NT2/D1 (cell line): ENCODE results near the gene ARMH2.
"Not testable (repeated sequence)": the region's sequence is repeated elsewhere in the genome, so short reads cannot be mapped to it uniquely, and the experiment has no call there.

Source experiments
- DNase-seq: peaks from one replicate; pipeline ENCODE4 v3.0.0-alpha.2; 2011; ENCODE audit warnings: low read depth, low spot score
- H3K27me3 ChIP-seq: 2 replicates; pipeline ENCODE4 v1.6.0; 2011; ENCODE audit warnings: mild to moderate bottlenecking; ENCODE audit not compliant: insufficient read length, insufficient read depth
- H3K36me3 ChIP-seq: 2 replicates; pipeline ENCODE4 v1.6.1; 2011; ENCODE audit warnings: mild to moderate bottlenecking, low read length, mixed read lengths; ENCODE audit not compliant: insufficient read depth, insufficient read length
- H3K4me1 ChIP-seq: 2 replicates; pipeline ENCODE4 v1.5.1; 2011; ENCODE audit not compliant: insufficient read depth, insufficient read length
- H3K4me3 ChIP-seq: 2 replicates; pipeline ENCODE4 v1.5.1; 2011; ENCODE audit warnings: low read depth; ENCODE audit not compliant: insufficient read length
- H3K9ac ChIP-seq: 2 replicates; pipeline ENCODE4 v1.6.0; 2011; ENCODE audit warnings: low read depth; ENCODE audit not compliant: insufficient read length
- H3K9me3 ChIP-seq: 2 replicates; pipeline ENCODE4 v1.5.1; 2011; ENCODE audit warnings: mild to moderate bottlenecking, low read length; ENCODE audit not compliant: insufficient read depth
- SUZ12 ChIP-seq: IDR thresholded peaks from 2 replicates; pipeline ENCODE4 v1.6.1; 2011; ENCODE audit not compliant: insufficient read length, insufficient read depth; ENCODE audit errors: extremely low read depth
- YY1 ChIP-seq: IDR thresholded peaks from 2 replicates; pipeline ENCODE4 v1.6.1; 2011; ENCODE audit not compliant: insufficient read length, insufficient read depth
- ZNF274 ChIP-seq: IDR thresholded peaks from 2 replicates; pipeline ENCODE4 v1.6.1; 2011; ENCODE audit warnings: mild to moderate bottlenecking, low read depth, low read length

The ARMH2 gene

GRCh38 chr6:24752503-24752902 lies 46.2 kb downstream of the ARMH2 start:
- DNase-seq = no peak
- no peak overlapping the region for H3K4me3 ChIP-seq
- H3K36me3 ChIP-seq = no peaks in the 10 kb centered on the region
- no peaks in the 10 kb centered on the region for H3K27me3 ChIP-seq
- H3K4me1 ChIP-seq = no peaks in the 10 kb centered on the region
- H3K9ac ChIP-seq = no peak overlapping the region
- H3K9me3 ChIP-seq = no peaks in the 10 kb centered on the region
- TF ChIP-seq SUZ12 = no peak
- no peak for TF ChIP-seq ZNF274
- TF ChIP-seq YY1 = no peak

- H3K4me3 ChIP-seq, H3K4me1 ChIP-seq, H3K9ac ChIP-seq, H3K36me3 ChIP-seq, H3K9me3 ChIP-seq, H3K27me3 ChIP-seq, DNase-seq: not testable (repeated sequence)
These were observed 47.8 kb downstream of the ARMH2 start for GRCh38 chr6:24750878-24751277.

- Histone ChIP-seq H3K4me3 (no peak overlapping the region), H3K36me3 (no peaks in the 10 kb centered on the region), H3K27me3 (no peaks in the 10 kb centered on the region), H3K9ac (no peak overlapping the region), H3K9me3 (no peaks in the 10 kb centered on the region), H3K4me1 (no peaks in the 10 kb centered on the region)
- DNase-seq = no peak
- no peak for TF ChIP-seq ZNF274
- no peak for TF ChIP-seq SUZ12
- no peak for TF ChIP-seq YY1
These were observed 49.4 kb downstream of the ARMH2 start for GRCh38 chr6:24749297-24749696.
